ENCODE measurements around the gene PARN.

PARN gene

GRCh38 chr16:14527411-14528044 is 102.5 kb downstream of the PARN start:
- no peak overlapping the region for H3K4me3 ChIP-seq (ENCODE audit: low read depth, low read length)

GRCh38 chr16:14525596-14525995 is 104.5 kb downstream of the PARN start:
- Histone ChIP-seq H3K36me3 (ENCODE audit: control insufficient read depth in 2 of 2, insufficient read depth in 1 of 2, low read length in 2 of 2) (no peaks in the 10 kb centered on the region), H3K9me3 (ENCODE audit: control insufficient read depth, insufficient read depth, low read depth, low read length) (no peaks in the 10 kb centered on the region), H3K27ac (ENCODE audit: extremely low read depth, low read depth, low read length) (no peak overlapping the region), H3K4me1 (ENCODE audit: control insufficient read depth, insufficient read depth, low read length) (no peaks in the 10 kb centered on the region), H3K4me3 (ENCODE audit: low read depth, low read length) (no peak overlapping the region)
- POLR2A ChIA-PET = no interaction called here
- CTCF ChIA-PET = no interaction called here
- TF ChIP-seq KLF17 (tag by site-specific recombination; IDR thresholded peaks at IDR 0.05) (no peak), ZBTB17 (tag by site-specific recombination; IDR thresholded peaks at IDR 0.05) (no peak), ZNF280D (tag by site-specific recombination; IDR thresholded peaks at IDR 0.05) (no peak), ZNF174 (tag by site-specific recombination; IDR thresholded peaks at IDR 0.05) (no peak), PATZ1 (tag by site-specific recombination; IDR thresholded peaks at IDR 0.05) (no peak), ZNF48 (tag by site-specific recombination; IDR thresholded peaks at IDR 0.05) (no peak)

More at GRCh38 chr16:14527411-14528044, 102.5 kb downstream of the PARN start:
- ChIA-PET CTCF (interaction anchor here (0.8 to 4.5 kb wide), 7 partner anchors 17 to 628 kb away, joined by 3 to 29 read pairs (median 3); no protein-coding TSS in a partner anchor), POLR2A (no interaction called here)
- TF ChIP-seq KLF16 (tag by site-specific recombination; IDR thresholded peaks at IDR 0.05) (no peak), ZNF600 (tag by site-specific recombination; IDR thresholded peaks at IDR 0.05) (no peak), ELK4 (IDR thresholded peaks at IDR 0.05; ENCODE audit: borderline replicate concordance, low read depth, low read length) (no peak), KLF1 (tag by site-specific recombination; IDR thresholded peaks at IDR 0.05) (no peak), ZNF560 (tag by site-specific recombination; IDR thresholded peaks at IDR 0.05; ENCODE audit: borderline replicate concordance) (no peak), SP7 (tag by site-specific recombination; IDR thresholded peaks at IDR 0.05) (no peak), REST (tag by site-specific recombination; IDR thresholded peaks at IDR 0.05) (no peak)
- H3K36me3 ChIP-seq (ENCODE audit: control insufficient read depth in 2 of 2, insufficient read depth in 1 of 2, low read length in 2 of 2) = no peaks in the 10 kb centered on the region
- no peaks in the 10 kb centered on the region for H3K9me3 ChIP-seq (ENCODE audit: control insufficient read depth, insufficient read depth, low read depth, low read length)
- H3K4me1 ChIP-seq (ENCODE audit: control insufficient read depth, insufficient read depth, low read length) = no peaks in the 10 kb centered on the region
- H3K27ac ChIP-seq (ENCODE audit: extremely low read depth, low read depth, low read length) = no peak overlapping the region

All from HEK293 (cell line).